HepG2 (cell line): ENCODE data around the gene C22orf15.

Experiments used
- CBFB ChIP-seq: sonication (generic); formaldehyde crosslinking; IDR thresholded peaks from 2 replicates; pipeline ENCODE4 v1.4.0; 2020; ENCODE audit warnings: missing genetic modification reagents
- CEBPB ChIP-seq: IDR thresholded peaks from 2 replicates; pipeline ENCODE4 v1.6.1; 2011; ENCODE audit warnings: low read depth, low read length, improper control_type of control experiment, borderline replicate concordance
- POLR2A ChIP-seq, 2 experiments: IDR thresholded peaks; 2 replicates each; pipeline ENCODE4 v1.6.1; 2011; ENCODE audit warnings: low read depth in 2 of 2, low read length in 2 of 2, mild to moderate bottlenecking in 1 of 2, moderate library complexity in 1 of 2; ENCODE audit not compliant: insufficient read depth in 1 of 2
- TCF7 ChIP-seq: sonication (generic); IDR thresholded peaks from 2 replicates; pipeline ENCODE4 v1.6.1; 2016; ENCODE audit warnings: antibody characterized with exemption, low read depth
- TF ChIP-seq, protein P1 (sequence below): sonication (generic); formaldehyde crosslinking; IDR thresholded peaks from 2 replicates; pipeline ENCODE4 v1.4.0; 2020; ENCODE audit warnings: missing genetic modification reagents, borderline replicate concordance

DNA sequence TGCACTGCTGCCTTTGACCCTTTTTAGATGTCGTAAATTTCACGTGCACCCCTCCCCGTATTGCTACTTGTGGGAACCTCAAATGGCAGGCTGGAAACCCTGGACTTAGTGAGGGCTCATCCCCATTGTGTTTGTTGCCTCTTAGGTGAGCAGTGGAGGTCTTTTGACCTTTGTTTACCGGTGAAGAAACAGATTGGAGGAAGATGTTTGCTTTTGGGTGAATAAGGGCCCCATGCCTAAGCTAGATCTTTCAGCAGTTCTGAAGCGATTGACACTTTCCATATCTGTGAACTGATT lies 24.8 kb downstream of the C22orf15 start:
- TF ChIP-seq CBFB (CRISPR knock-in tag) (no peak), TCF7 (no peak), POLR2A (IDR thresholded peaks at IDR 0.05; ENCODE audit: insufficient read depth in 1 of 2, low read depth in 2 of 2, low read length in 2 of 2) (no peak), CEBPB (no peak)
- TF ChIP-seq, protein P1, sequence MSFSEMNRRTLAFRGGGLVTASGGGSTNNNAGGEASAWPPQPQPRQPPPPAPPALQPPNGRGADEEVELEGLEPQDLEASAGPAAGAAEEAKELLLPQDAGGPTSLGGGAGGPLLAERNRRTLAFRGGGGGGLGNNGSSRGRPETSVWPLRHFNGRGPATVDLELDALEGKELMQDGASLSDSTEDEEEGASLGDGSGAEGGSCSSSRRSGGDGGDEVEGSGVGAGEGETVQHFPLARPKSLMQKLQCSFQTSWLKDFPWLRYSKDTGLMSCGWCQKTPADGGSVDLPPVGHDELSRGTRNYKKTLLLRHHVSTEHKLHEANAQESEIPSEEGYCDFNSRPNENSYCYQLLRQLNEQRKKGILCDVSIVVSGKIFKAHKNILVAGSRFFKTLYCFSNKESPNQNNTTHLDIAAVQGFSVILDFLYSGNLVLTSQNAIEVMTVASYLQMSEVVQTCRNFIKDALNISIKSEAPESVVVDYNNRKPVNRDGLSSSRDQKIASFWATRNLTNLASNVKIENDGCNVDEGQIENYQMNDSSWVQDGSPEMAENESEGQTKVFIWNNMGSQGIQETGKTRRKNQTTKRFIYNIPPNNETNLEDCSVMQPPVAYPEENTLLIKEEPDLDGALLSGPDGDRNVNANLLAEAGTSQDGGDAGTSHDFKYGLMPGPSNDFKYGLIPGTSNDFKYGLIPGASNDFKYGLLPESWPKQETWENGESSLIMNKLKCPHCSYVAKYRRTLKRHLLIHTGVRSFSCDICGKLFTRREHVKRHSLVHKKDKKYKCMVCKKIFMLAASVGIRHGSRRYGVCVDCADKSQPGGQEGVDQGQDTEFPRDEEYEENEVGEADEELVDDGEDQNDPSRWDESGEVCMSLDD, result no peak
